HG03097 (cell line): Measurements from ENCODE around the gene CCRL2.
"Not testable (repeated sequence)": the region's sequence is repeated elsewhere in the genome, so short reads cannot be mapped to it uniquely, and the experiment has no call there.

Experiments used
- ATAC-seq: cut with Tn5 transposase; IDR thresholded peaks from one replicate; pipeline ENCODE4 v1.9.1; 2021; ENCODE audit not compliant: unreplicated experiment, low FRiP score

Gene CCRL2

GRCh38 chr3:46378426-46378942 is 28.6 kb upstream of the CCRL2 start:
- no peak for ATAC-seq

DNA sequence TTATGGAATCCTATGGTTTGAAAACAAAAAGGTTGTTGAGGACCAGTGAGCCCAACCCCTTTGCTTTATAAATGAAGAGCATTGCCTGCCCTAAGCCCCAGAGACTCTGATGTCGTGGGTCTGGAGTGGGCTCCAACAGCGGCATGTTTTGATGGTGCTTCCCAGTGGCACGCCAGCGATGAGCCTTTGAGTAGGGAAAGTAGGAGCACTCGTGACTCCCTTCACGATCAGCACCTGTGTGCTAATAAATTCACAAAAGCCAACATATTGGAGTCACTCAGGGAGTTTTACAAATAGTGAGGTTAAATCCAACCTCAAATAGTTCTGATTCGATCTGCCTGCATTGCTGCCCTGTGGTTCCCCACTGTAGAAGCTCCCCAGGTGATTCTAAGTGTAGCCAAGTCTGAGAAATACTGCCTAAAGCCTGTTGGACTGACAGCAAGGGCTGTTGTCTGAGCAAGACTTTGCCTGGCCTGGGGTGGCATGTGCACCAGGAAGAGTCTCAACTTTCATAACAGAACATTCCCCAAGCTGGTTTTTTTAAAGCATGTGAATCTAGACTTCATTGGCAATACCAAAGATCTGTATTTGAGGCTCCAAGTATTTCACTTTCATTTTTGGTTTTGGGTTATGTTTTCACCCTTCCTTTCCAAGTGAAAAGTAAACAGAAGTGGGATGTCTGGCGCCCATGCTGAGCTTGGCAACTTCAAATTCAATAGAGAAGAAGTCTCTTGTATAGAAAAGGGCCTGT is 26.4 kb upstream of the CCRL2 start:
- no peak for ATAC-seq

DNA sequence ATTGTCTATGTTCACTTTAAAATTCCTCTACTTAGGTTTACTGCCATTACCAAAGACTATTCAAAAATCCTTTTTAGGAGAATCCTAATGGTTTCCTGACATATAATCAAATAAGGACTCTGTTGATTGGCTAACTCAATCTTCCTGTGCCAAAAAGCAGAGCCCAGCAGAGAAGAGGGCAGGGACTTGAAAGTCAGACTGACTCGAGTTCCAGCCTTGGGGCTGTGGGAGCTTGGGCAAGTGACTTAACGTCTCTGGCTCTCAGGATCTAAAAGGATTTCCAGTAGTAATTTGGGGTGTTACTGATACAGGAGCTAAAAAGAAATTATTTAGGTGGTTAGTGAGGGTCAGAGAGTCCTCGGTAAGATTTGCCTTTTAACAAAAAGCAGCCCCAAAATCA is 25.4 kb upstream of the CCRL2 start:
- ATAC-seq: no peak

DNA sequence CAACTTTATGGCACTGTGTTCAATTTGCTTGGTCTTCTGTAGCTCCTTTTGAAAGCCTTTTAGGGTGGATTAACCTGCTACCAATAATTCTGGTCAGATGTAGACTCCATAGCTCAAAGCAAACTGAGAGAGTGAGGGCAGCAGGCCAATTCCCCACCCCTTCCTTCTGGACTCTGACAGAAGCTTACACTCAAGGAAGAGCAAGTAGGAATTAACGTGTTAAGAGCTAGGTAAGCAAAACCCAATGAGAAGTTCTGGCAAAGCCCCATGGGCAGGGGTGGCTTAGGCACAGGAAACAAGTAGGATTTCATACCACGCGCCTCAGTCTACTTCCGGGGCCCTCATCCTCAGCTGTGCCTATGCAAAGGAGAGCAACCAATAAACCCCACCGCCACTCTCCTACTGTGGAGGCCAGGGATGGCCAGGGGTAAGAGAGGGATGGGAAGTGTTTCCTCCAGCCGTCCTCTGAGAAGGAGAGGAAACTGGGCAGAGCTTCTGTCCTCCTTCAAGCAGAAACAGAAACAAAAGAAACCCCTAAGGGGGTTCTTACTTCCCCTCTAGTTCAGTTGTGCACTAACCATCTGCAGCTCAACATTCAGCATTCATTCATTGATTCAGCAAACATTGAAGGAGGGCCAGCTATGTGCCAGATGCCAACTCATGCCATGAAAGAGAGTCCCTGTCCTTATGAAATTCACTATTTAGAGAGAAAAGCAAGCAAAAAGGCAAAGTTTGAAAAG is 23.7 kb upstream of the CCRL2 start:
- no peak for ATAC-seq

GRCh38 chr3:46383951-46384330 is 23.1 kb upstream of the CCRL2 start:
- no peak for ATAC-seq

GRCh38 chr3:46386205-46386604 is 20.9 kb upstream of the CCRL2 start:
- no peak for ATAC-seq

DNA sequence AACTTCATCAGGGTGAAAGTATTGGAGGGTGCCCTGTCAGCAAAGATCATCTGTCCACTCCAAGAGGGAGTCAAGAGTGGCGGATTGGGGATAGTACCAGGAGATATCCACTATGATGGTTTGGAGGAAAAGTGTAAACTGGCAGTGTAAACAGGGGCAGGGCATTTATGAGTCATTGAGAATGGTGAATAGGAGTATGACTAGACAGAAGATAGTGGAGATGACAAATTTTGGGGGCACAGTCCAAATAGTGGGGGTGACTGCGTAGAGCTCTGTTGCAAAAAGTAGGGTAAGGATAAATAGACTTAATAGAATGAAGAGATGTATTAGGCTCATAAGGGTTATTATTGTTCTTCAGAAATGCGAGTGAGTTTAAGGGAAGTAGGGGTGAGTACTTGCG is 18.2 kb upstream of the CCRL2 start:
- ATAC-seq: not testable (repeated sequence)

DNA sequence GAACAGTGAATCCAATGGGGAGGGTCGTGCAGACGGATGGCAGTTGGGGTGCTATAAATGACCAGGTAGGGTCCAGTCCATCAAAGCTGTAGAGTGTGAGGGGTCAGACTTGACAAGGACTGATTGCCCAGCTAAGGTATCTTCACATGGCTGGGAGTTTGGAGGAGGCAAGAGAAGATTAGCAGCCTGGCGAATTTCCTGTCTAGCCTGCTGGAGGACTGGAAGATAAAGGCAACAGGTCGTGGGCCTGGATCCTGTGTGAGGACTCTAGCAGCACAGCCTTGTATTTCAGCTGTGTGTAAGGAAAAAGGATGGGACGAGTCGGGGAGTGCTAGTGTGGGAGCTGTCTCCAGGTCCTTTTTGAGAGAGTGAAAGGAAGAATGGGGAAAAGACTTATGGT is 17.8 kb upstream of the CCRL2 start:
- no peak for ATAC-seq

DNA sequence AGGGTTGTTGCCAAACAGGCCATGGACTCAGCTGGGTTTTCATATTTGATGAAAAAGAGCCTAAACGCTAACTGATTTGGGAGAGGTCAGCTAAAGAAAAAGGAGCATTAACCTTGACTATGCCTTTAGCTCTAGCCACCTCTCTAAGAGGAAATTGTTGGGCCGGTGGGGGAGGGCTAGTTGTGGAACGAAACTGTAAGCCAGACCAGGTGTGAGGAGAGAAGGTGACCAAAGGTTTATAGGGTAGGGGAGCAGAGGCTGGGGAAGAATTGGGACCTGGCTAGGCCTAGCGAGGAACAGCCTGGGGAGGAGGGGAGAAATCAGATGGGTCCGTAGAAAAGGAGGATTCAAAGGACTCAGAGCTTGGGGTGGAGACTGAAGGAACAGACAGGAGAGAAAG is 15.5 kb upstream of the CCRL2 start:
- ATAC-seq: not testable (repeated sequence)

- no peak for ATAC-seq
Observed at GRCh38 chr3:46393011-46393410, 14.0 kb upstream of the CCRL2 start.

DNA sequence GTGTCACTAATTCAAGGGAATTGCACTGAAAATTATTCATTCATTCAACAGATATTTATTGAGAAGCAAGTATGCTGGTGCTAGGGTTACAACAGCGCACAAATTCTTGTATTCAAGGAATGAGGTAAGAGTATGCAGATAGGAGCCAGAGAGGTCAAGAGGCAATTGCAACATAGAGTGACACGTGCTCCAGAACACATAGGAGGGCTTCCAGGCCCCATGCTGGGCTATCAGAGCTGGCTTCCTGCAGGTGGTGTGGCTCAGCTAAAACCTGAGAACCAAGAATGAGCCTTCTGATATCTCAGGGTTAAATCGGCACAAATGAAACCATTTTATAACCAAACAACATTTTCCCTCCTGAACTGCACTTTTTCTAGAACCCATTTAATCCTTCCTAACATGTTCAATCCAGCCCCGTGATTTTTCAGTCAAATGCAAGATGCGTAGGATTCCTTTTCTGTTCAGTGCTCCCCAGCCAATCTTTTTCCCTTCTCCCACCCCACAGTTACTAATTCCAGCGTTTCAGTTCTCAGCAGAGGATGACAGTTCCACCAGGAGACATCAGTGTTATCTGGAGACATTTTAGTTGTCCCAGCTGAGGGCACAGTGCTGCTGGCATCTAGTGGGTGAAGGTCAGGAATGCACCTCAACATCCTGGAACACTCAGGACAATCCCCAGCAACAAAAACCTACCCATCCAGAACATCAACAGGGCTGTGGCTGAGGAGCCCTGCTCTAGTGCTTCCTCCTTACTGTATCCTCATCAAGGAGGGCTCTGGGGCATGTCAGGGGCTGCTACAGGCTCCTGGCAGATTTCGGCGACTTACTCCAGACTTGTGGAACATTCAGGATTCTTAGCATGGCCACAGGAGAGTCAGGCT is 13.3 kb upstream of the CCRL2 start:
- ATAC-seq: no peak

- no peak for ATAC-seq
Observed at GRCh38 chr3:46395210-46395661, 11.8 kb upstream of the CCRL2 start.

DNA sequence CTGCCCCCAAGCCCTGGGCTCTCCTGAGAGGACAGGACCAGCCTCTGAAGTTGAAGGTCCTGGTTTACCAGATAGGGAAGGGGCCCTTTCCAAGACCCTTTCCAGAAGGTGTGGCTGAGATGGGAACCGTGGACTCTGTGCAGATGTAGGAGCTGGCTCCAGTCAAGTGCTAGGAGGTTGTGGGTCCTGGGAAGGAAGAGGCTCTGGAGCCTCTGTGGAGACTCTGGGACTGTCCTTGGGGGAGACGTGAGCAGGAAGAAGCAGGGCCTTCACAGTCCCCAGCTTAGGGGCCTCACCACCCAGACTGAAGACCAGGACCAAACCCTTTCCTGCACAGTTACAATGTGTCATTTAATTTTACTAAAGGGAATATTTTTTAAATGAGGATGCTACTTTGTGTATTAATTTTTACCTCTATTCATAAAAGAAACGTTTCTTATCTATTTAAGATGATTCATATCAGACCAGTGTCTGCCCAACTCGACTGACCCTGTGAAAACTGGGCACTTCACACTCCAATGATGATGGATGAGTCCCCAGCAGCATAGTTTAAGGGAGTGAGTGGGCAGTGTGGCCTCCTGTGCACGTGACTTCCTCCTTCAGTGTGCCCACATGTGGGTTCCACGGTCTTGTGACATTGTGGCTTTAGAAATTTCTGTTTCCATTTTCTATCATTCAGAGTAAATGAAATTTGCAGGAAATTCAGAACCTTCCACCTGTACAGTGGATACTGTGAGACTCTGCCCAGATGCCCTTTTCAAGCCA is 11.1 kb upstream of the CCRL2 start:
- ATAC-seq: no peak

DNA sequence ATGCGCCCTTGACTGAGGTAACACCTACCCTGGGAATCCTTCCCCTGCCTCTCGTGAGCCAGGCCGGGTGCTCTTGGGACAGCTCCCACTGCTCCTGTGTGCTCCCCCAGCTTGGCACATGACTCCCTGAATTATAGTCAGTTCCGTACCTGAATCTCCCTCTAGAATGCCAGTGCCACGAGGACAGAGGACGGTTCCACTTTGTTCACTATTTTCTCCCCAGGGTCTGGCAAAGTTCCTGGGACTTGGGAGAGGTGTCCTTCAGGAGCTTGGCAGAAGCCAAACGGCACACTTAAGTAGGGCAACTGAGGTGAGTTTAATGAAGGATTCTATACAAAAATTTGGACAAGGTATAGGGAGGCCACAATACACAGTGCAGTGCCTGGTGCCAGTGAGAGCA is 9.9 kb upstream of the CCRL2 start:
- no peak for ATAC-seq

GRCh38 chr3:46398186-46398955 is 8.7 kb upstream of the CCRL2 start:
- no peak for ATAC-seq

DNA sequence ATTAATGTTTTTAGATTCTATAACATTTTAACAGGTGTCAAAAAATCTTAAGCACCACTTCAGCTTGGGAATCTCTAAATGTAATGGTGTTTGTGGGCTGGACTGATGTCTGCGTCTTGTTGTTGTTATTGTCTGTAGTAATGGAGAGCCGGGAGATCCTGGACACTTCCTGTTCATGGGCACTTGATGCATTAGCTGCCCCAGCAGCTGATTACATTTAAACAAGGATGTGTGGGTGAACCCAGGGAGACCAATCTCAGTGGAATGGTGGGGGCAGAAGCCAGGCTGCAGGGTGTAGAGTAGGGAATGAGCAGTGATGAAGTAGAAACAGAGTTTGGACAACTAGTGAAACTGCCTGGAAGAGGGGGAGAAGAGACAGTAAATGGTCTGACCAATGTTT is 8.0 kb upstream of the CCRL2 start:
- no peak for ATAC-seq

DNA sequence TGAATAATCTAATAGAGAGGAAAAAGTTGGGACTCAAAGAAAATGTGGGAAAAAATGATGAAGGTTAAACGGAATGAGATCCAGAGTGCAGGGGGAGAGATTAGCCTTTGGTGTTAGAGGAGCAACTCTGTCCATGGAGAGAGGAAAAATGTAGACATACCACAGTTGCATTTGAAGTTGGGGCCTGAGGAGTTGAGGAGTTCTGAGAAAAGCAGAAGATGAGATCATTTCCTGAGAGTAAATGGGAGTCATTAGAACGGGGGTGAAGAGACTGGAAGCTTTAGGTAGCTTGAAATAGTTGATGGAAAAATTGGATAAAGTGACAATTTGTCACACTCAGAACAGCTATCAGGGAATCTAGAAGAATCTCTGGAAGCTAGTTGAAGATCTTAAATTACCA is 7.5 kb upstream of the CCRL2 start:
- ATAC-seq: no peak

DNA sequence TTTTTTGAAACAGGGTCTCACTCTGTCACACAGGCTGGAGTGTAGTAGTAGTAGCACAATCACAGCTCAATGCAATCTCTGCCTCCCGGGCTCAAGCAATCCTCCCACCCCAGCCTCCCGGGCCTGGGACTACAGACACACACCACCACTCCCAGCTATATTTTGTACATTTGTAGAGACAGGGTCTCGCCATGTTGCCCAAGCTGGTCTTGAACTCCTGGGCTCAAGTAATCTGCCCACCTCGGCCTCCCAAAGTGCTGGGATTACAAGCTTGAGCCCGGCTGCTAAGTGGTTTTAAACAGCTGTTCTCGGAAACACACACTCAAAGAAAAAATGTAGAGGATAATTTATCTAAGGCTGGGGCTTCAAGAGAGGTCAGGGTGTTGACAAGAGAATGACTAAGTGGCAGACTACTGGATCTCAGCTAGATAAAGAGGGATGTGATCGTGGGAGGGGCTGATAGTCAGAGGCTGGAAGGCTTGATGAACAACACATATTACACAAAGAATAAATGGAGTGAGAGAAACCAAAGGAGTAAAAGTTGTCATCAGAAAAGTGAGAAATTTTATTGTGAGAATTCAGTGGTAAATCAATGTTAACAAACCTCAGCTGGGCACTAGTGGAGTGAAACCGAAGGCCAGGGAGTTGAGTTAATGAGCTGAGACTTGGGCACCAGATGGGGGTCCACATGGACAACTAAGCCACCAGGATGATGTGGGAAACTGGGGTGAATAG is 6.9 kb upstream of the CCRL2 start:
- no peak for ATAC-seq

GRCh38 chr3:46400846-46401245 is 6.2 kb upstream of the CCRL2 start:
- no peak for ATAC-seq
